Measurements from ENCODE around the gene CHST12. TPM values are rescaled to one million over a fixed set of nuclear protein-coding genes. Genes with fewer than 3 reads are reported as not detected.

CHST12 gene
- polyA plus RNA-seq, 2 donors, result 6.3 to 6.8 TPM

DNA sequence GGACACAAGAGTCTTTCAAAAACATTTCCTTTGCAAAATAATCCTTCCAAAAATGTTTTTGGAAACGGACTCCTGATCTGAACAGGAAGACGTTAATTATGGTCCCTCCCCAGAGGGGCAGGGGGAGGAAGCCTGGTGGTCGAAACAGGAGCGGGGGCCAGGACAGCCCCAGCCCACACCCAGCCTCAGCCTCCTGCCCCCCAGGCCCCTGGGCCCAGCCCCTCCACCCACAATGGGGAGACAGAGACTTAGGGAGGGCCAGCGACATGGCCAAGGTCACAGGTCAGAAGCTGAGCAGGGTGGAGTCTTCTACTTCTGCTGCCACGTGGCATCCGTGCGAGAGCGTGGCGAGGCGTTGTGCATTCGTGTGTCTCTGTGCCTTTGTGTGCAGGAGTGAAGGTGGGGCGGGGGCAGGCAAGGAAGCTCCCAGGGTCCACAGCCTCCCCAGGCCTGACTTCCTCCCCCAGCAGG, 86.8 kb downstream of the CHST12 start:
- H3K9me3 ChIP-seq (ENCODE audit: control insufficient read depth in 2 of 2, insufficient read depth in 1 of 2, low read depth in 1 of 2, low read length in 1 of 2), result no peaks in the 10 kb centered on the region
- H3K27me3 ChIP-seq (ENCODE audit: control insufficient read depth in 1 of 2, insufficient read depth in 2 of 2, low read length in 2 of 2), result no peaks in the 10 kb centered on the region
- H3K36me3 ChIP-seq (ENCODE audit: control insufficient read depth in 2 of 2, insufficient read depth in 2 of 2, low read length in 1 of 2), result no peaks in the 10 kb centered on the region
- H3K4me1 ChIP-seq (ENCODE audit: control insufficient read depth in 2 of 2, insufficient read depth in 2 of 2, low read length in 1 of 2), result peaks cover 0 to 3% of the 10 kb centered on the region in 2 donors
- 56 to 64% methylated on average over 13 of the region's 13 CpGs for WGBS, 2 donors
- H3K4me3 ChIP-seq (ENCODE audit: low read depth in 1 of 2, low read length in 2 of 2), result no peak overlapping the region
- no peak overlapping the region for H3K27ac ChIP-seq (ENCODE audit: low read depth in 2 of 2, low read length in 1 of 2)

GRCh38 chr7:2492038-2492437, 88.6 kb downstream of the CHST12 start:
- Histone ChIP-seq H3K36me3 (ENCODE audit: control insufficient read depth in 2 of 2, insufficient read depth in 2 of 2, low read length in 1 of 2) (no peaks in the 10 kb centered on the region), H3K9me3 (ENCODE audit: control insufficient read depth in 2 of 2, insufficient read depth in 1 of 2, low read depth in 1 of 2, low read length in 1 of 2) (peaks cover 0 to 2% of the 10 kb centered on the region in 2 donors), H3K4me1 (ENCODE audit: control insufficient read depth in 2 of 2, insufficient read depth in 2 of 2, low read length in 1 of 2) (peaks cover 0 to 3% of the 10 kb centered on the region in 2 donors), H3K27me3 (ENCODE audit: control insufficient read depth in 1 of 2, insufficient read depth in 2 of 2, low read length in 2 of 2) (no peaks in the 10 kb centered on the region), H3K27ac (ENCODE audit: low read depth in 2 of 2, low read length in 1 of 2) (no peak overlapping the region), H3K4me3 (ENCODE audit: low read depth in 1 of 2, low read length in 2 of 2) (no peak overlapping the region)
- 96 to 98% methylated on average over 2 of the region's 2 CpGs for WGBS, 2 donors

GRCh38 chr7:2493205-2494164, 90.1 kb downstream of the CHST12 start:
- H3K36me3 ChIP-seq (ENCODE audit: control insufficient read depth in 2 of 2, insufficient read depth in 2 of 2, low read length in 1 of 2), result no peaks in the 10 kb centered on the region
- H3K9me3 ChIP-seq (ENCODE audit: control insufficient read depth in 2 of 2, insufficient read depth in 1 of 2, low read depth in 1 of 2, low read length in 1 of 2), result peaks cover 0 to 2% of the 10 kb centered on the region in 2 donors
- no peak overlapping the region for H3K27ac ChIP-seq (ENCODE audit: low read depth in 2 of 2, low read length in 1 of 2)
- H3K4me3 ChIP-seq (ENCODE audit: low read depth in 1 of 2, low read length in 2 of 2), result no peak overlapping the region
- 45 to 60% methylated on average over 8 to 10 of the region's 11 CpGs for WGBS, 2 donors
- H3K27me3 ChIP-seq (ENCODE audit: control insufficient read depth in 1 of 2, insufficient read depth in 2 of 2, low read length in 2 of 2), result no peaks in the 10 kb centered on the region
- peaks cover 0 to 3% of the 10 kb centered on the region in 2 donors for H3K4me1 ChIP-seq (ENCODE audit: control insufficient read depth in 2 of 2, insufficient read depth in 2 of 2, low read length in 1 of 2)

- 56 to 67% methylated on average over 31 to 32 of the region's 32 CpGs for WGBS, 2 donors
- H3K9me3 ChIP-seq (ENCODE audit: control insufficient read depth in 2 of 2, insufficient read depth in 1 of 2, low read depth in 1 of 2, low read length in 1 of 2), result peaks cover 0 to 2% of the 10 kb centered on the region in 2 donors
- no peak overlapping the region for H3K4me3 ChIP-seq (ENCODE audit: low read depth in 1 of 2, low read length in 2 of 2)
- H3K4me1 ChIP-seq (ENCODE audit: control insufficient read depth in 2 of 2, insufficient read depth in 2 of 2, low read length in 1 of 2), result peaks cover 0 to 3% of the 10 kb centered on the region in 2 donors
- H3K36me3 ChIP-seq (ENCODE audit: control insufficient read depth in 2 of 2, insufficient read depth in 2 of 2, low read length in 1 of 2), result no peaks in the 10 kb centered on the region
- H3K27me3 ChIP-seq (ENCODE audit: control insufficient read depth in 1 of 2, insufficient read depth in 2 of 2, low read length in 2 of 2), result no peaks in the 10 kb centered on the region
- H3K27ac ChIP-seq (ENCODE audit: low read depth in 2 of 2, low read length in 1 of 2), result no peak overlapping the region
Measured at GRCh38 chr7:2494191-2495130, 91.0 kb downstream of the CHST12 start.

- no peaks in the 10 kb centered on the region for H3K4me1 ChIP-seq (ENCODE audit: control insufficient read depth in 2 of 2, insufficient read depth in 2 of 2, low read length in 1 of 2)
- H3K4me3 ChIP-seq (ENCODE audit: low read depth in 1 of 2, low read length in 2 of 2), result no peak overlapping the region
- H3K9me3 ChIP-seq (ENCODE audit: control insufficient read depth in 2 of 2, insufficient read depth in 1 of 2, low read depth in 1 of 2, low read length in 1 of 2), result peaks cover 0 to 2% of the 10 kb centered on the region in 2 donors
- WGBS, 2 donors, result 75 to 78% methylated on average over 22 to 25 of the region's 25 CpGs
- no peak overlapping the region for H3K27ac ChIP-seq (ENCODE audit: low read depth in 2 of 2, low read length in 1 of 2)
- no peaks in the 10 kb centered on the region for H3K36me3 ChIP-seq (ENCODE audit: control insufficient read depth in 2 of 2, insufficient read depth in 2 of 2, low read length in 1 of 2)
- no peaks in the 10 kb centered on the region for H3K27me3 ChIP-seq (ENCODE audit: control insufficient read depth in 1 of 2, insufficient read depth in 2 of 2, low read length in 2 of 2)
Measured at GRCh38 chr7:2495418-2496299, 92.2 kb downstream of the CHST12 start.

- 84 to 91% methylated on average over 9 of the region's 9 CpGs for WGBS, 2 donors
- H3K27me3 ChIP-seq (ENCODE audit: control insufficient read depth in 1 of 2, insufficient read depth in 2 of 2, low read length in 2 of 2), result no peaks in the 10 kb centered on the region
- H3K9me3 ChIP-seq (ENCODE audit: control insufficient read depth in 2 of 2, insufficient read depth in 1 of 2, low read depth in 1 of 2, low read length in 1 of 2), result peaks cover 0 to 2% of the 10 kb centered on the region in 2 donors
Measured at GRCh38 chr7:2496375-2496774, 93.0 kb downstream of the CHST12 start.

GRCh38 chr7:2497065-2497464, 93.7 kb downstream of the CHST12 start:
- H3K27ac ChIP-seq (ENCODE audit: low read depth in 2 of 2, low read length in 1 of 2), result no peak overlapping the region

More at GRCh38 chr7:2496375-2496774, 93.0 kb downstream of the CHST12 start:
- Histone ChIP-seq H3K4me1 (ENCODE audit: control insufficient read depth in 2 of 2, insufficient read depth in 2 of 2, low read length in 1 of 2) (no peaks in the 10 kb centered on the region), H3K27ac (ENCODE audit: low read depth in 2 of 2, low read length in 1 of 2) (no peak overlapping the region), H3K36me3 (ENCODE audit: control insufficient read depth in 2 of 2, insufficient read depth in 2 of 2, low read length in 1 of 2) (no peaks in the 10 kb centered on the region), H3K4me3 (ENCODE audit: low read depth in 1 of 2, low read length in 2 of 2) (no peak overlapping the region)

GRCh38 chr7:2497500-2498336, 94.3 kb downstream of the CHST12 start:
- no peak overlapping the region for H3K4me3 ChIP-seq (ENCODE audit: low read depth in 1 of 2, low read length in 2 of 2)
- no peaks in the 10 kb centered on the region for H3K36me3 ChIP-seq (ENCODE audit: control insufficient read depth in 2 of 2, insufficient read depth in 2 of 2, low read length in 1 of 2)
- H3K27me3 ChIP-seq (ENCODE audit: control insufficient read depth in 1 of 2, insufficient read depth in 2 of 2, low read length in 2 of 2), result no peaks in the 10 kb centered on the region
- H3K9me3 ChIP-seq (ENCODE audit: control insufficient read depth in 2 of 2, insufficient read depth in 1 of 2, low read depth in 1 of 2, low read length in 1 of 2), result peaks cover 0 to 2% of the 10 kb centered on the region in 2 donors
- 42 to 47% methylated on average over 23 to 25 of the region's 25 CpGs for WGBS, 2 donors
- no peak overlapping the region for H3K27ac ChIP-seq (ENCODE audit: low read depth in 2 of 2, low read length in 1 of 2)
- no peaks in the 10 kb centered on the region for H3K4me1 ChIP-seq (ENCODE audit: control insufficient read depth in 2 of 2, insufficient read depth in 2 of 2, low read length in 1 of 2)

More at GRCh38 chr7:2497065-2497464, 93.7 kb downstream of the CHST12 start:
- no peaks in the 10 kb centered on the region for H3K27me3 ChIP-seq (ENCODE audit: control insufficient read depth in 1 of 2, insufficient read depth in 2 of 2, low read length in 2 of 2)
- H3K4me3 ChIP-seq (ENCODE audit: low read depth in 1 of 2, low read length in 2 of 2), result no peak overlapping the region
- WGBS, 2 donors, result 95 to 96% methylated on average over 3 of the region's 3 CpGs
- H3K4me1 ChIP-seq (ENCODE audit: control insufficient read depth in 2 of 2, insufficient read depth in 2 of 2, low read length in 1 of 2), result no peaks in the 10 kb centered on the region
- peaks cover 0 to 2% of the 10 kb centered on the region in 2 donors for H3K9me3 ChIP-seq (ENCODE audit: control insufficient read depth in 2 of 2, insufficient read depth in 1 of 2, low read depth in 1 of 2, low read length in 1 of 2)
- no peaks in the 10 kb centered on the region for H3K36me3 ChIP-seq (ENCODE audit: control insufficient read depth in 2 of 2, insufficient read depth in 2 of 2, low read length in 1 of 2)
